Adipocyte (in vitro differentiated cells): ENCODE measurements around the gene FOXK1.

Experiments used
- DNase-seq: peaks from one replicate; pipeline ENCODE4 v3.0.0-alpha.2; 2015; ENCODE audit warnings: low read depth
- H3K27me3 ChIP-seq: replicated peaks from 2 replicates; pipeline ENCODE4 v1.7.0; 2013; ENCODE audit warnings: mild to moderate bottlenecking, low read length, moderate library complexity; ENCODE audit not compliant: control insufficient read depth, insufficient read depth
- H3K36me3 ChIP-seq: 2 replicates; pipeline ENCODE4 v1.7.0; 2013; ENCODE audit warnings: low read length, mild to moderate bottlenecking, moderate library complexity; ENCODE audit not compliant: control insufficient read depth, insufficient read depth, severe bottlenecking
- H3K4me1 ChIP-seq: 2 replicates; pipeline ENCODE4 v1.7.0; 2013; ENCODE audit warnings: mild to moderate bottlenecking, low read length, moderate library complexity; ENCODE audit not compliant: control insufficient read depth, insufficient read depth
- H3K4me3 ChIP-seq: 2 replicates; pipeline ENCODE4 v1.7.0; 2013; ENCODE audit warnings: mild to moderate bottlenecking, low read length, moderate library complexity
- H3K9ac ChIP-seq: 2 replicates; pipeline ENCODE4 v1.7.0; 2013; ENCODE audit warnings: mild to moderate bottlenecking, low read length, moderate library complexity
- H3K9me3 ChIP-seq: 2 replicates; pipeline ENCODE4 v1.7.0; 2013; ENCODE audit warnings: mild to moderate bottlenecking, low read length, moderate library complexity; ENCODE audit not compliant: control insufficient read depth

FOXK1 gene

GRCh38 chr7:4714161-4714700, 32.1 kb downstream of the FOXK1 start:
- peaks cover 11% of the 10 kb centered on the region for H3K36me3 ChIP-seq
- no peak overlapping the region for H3K4me3 ChIP-seq
- H3K27me3 ChIP-seq: no peaks in the 10 kb centered on the region
- no peak for DNase-seq
- no peak overlapping the region for H3K9ac ChIP-seq
- H3K4me1 ChIP-seq: peaks cover 49% of the 10 kb centered on the region
- no peaks in the 10 kb centered on the region for H3K9me3 ChIP-seq

GRCh38 chr7:4714767-4715409, 32.8 kb downstream of the FOXK1 start:
- no peak for DNase-seq
- no peaks in the 10 kb centered on the region for H3K27me3 ChIP-seq
- H3K4me3 ChIP-seq: peak overlapping the region; percentile 61
- peaks cover 11% of the 10 kb centered on the region for H3K36me3 ChIP-seq
- peaks cover 49% of the 10 kb centered on the region for H3K4me1 ChIP-seq
- H3K9ac ChIP-seq: peak overlapping the region; percentile 57
- H3K9me3 ChIP-seq: no peaks in the 10 kb centered on the region

GRCh38 chr7:4715410-4715776, 33.3 kb downstream of the FOXK1 start:
- Histone ChIP-seq H3K9ac (peak overlapping the region; percentile 57), H3K4me1 (peaks cover 49% of the 10 kb centered on the region), H3K36me3 (peaks cover 11% of the 10 kb centered on the region), H3K9me3 (no peaks in the 10 kb centered on the region), H3K4me3 (peak overlapping the region; percentile 61), H3K27me3 (no peaks in the 10 kb centered on the region)
- DNase-seq: peak; percentile 26

GRCh38 chr7:4716946-4717795, 35.1 kb downstream of the FOXK1 start:
- H3K36me3 ChIP-seq: peaks cover 4% of the 10 kb centered on the region
- no peak overlapping the region for H3K4me3 ChIP-seq
- H3K4me1 ChIP-seq: peaks cover 52% of the 10 kb centered on the region
- H3K9me3 ChIP-seq: no peaks in the 10 kb centered on the region
- H3K9ac ChIP-seq: no peak overlapping the region
- no peaks in the 10 kb centered on the region for H3K27me3 ChIP-seq
- DNase-seq: no peak

GRCh38 chr7:4718075-4718474, 36.0 kb downstream of the FOXK1 start:
- Histone ChIP-seq H3K4me3 (no peak overlapping the region), H3K9me3 (no peaks in the 10 kb centered on the region), H3K27me3 (no peaks in the 10 kb centered on the region), H3K9ac (no peak overlapping the region), H3K36me3 (peaks cover 8% of the 10 kb centered on the region), H3K4me1 (peaks cover 44% of the 10 kb centered on the region)
- no peak for DNase-seq

- Histone ChIP-seq H3K4me1 (peaks cover 34% of the 10 kb centered on the region), H3K27me3 (no peaks in the 10 kb centered on the region), H3K9me3 (no peaks in the 10 kb centered on the region), H3K36me3 (peaks cover 8% of the 10 kb centered on the region), H3K4me3 (no peak overlapping the region), H3K9ac (no peak overlapping the region)
- DNase-seq: no peak
Observed at GRCh38 chr7:4720225-4720624, 38.1 kb downstream of the FOXK1 start.

GRCh38 chr7:4722308-4722707, 40.2 kb downstream of the FOXK1 start:
- Histone ChIP-seq H3K9ac (no peak overlapping the region), H3K27me3 (no peaks in the 10 kb centered on the region), H3K4me3 (no peak overlapping the region), H3K36me3 (peaks cover 8% of the 10 kb centered on the region), H3K4me1 (peaks cover 31% of the 10 kb centered on the region), H3K9me3 (no peaks in the 10 kb centered on the region)
- DNase-seq: no peak

- DNase-seq: no peak
- Histone ChIP-seq H3K9ac (no peak overlapping the region), H3K4me1 (peaks cover 31% of the 10 kb centered on the region), H3K27me3 (no peaks in the 10 kb centered on the region), H3K36me3 (peaks cover 8% of the 10 kb centered on the region), H3K4me3 (no peak overlapping the region), H3K9me3 (no peaks in the 10 kb centered on the region)
Observed at GRCh38 chr7:4722960-4723630, 41.0 kb downstream of the FOXK1 start.

GRCh38 chr7:4724648-4725013, 42.5 kb downstream of the FOXK1 start:
- no peaks in the 10 kb centered on the region for H3K9me3 ChIP-seq
- peaks cover 31% of the 10 kb centered on the region for H3K4me1 ChIP-seq
- peak overlapping the region; percentile 83 for H3K9ac ChIP-seq
- H3K27me3 ChIP-seq: no peaks in the 10 kb centered on the region
- peak; percentile 18 for DNase-seq
- H3K36me3 ChIP-seq: peaks cover 5% of the 10 kb centered on the region
- H3K4me3 ChIP-seq: peak overlapping the region; percentile 77

- peak; percentile 93 for DNase-seq
Observed at GRCh38 chr7:4725014-4725849, 43.1 kb downstream of the FOXK1 start.

More at GRCh38 chr7:4725014-4725849, 43.1 kb downstream of the FOXK1 start:
- H3K27me3 ChIP-seq: no peaks in the 10 kb centered on the region
- H3K4me3 ChIP-seq: peak overlapping the region; percentile 77
- peaks cover 34% of the 10 kb centered on the region for H3K4me1 ChIP-seq
- peaks cover 5% of the 10 kb centered on the region for H3K36me3 ChIP-seq
- H3K9ac ChIP-seq: peak overlapping the region; percentile 83
- H3K9me3 ChIP-seq: no peaks in the 10 kb centered on the region
